HG03280 (cell line): ENCODE data around the gene DUSP2.
A peak's percentile ranks its signal among the peaks of the same experiment; 100 is the strongest.

Experiments
- ATAC-seq: cut with Tn5 transposase; IDR thresholded peaks from one replicate; pipeline ENCODE4 v1.9.1; 2021; ENCODE audit warnings: mild to moderate bottlenecking, moderate library complexity; ENCODE audit not compliant: unreplicated experiment

Gene DUSP2

GRCh38 chr2:96135171-96135570 lies 10.1 kb downstream of the DUSP2 start:
- no peak for ATAC-seq

- no peak for ATAC-seq
Measured at GRCh38 chr2:96134421-96134820, 10.8 kb downstream of the DUSP2 start.

DNA sequence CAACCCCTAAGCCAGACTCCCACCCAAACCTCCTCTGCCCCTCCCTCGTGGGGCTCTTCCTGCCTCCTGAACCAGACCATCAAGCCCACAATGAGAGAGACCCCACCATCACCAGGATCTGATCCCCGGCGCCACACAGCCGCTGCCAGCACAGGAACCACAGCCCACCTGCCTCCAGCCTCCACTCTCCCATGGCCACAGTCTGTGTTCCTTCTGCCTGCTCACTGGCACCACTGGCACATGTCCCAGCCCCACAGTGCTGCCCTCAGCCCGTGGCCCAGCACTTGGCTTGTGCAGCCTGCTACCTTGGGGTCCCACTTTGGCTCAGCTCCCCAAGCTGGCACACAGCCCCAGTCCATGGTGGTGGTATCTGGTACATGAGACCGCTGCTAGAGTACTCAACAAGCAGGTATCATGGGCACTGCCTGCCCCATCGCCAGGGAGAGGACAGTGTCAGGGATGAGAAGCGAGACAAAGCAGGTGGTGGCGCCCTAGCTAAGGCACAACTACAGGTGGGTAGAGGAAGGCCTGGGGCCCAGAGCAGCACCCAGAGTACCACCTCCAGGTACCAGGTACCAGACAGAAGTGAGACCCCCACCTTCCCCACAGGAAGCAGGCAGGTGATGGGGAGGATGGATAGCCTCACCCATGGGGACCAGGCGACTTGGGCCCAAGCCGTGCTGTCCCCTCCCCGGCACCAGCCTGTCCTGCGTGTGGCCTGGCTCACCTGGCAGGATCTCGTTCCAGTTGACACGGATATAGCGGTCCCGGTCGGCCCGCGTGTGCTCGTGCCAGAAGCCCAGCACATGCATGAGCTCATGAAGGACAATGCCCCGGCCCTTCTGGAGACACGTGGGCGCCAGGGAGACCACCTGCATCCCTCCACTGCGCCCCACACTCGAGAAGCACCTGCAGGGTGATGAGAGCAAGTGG lies 13.2 kb downstream of the DUSP2 start:
- no peak for ATAC-seq

DNA sequence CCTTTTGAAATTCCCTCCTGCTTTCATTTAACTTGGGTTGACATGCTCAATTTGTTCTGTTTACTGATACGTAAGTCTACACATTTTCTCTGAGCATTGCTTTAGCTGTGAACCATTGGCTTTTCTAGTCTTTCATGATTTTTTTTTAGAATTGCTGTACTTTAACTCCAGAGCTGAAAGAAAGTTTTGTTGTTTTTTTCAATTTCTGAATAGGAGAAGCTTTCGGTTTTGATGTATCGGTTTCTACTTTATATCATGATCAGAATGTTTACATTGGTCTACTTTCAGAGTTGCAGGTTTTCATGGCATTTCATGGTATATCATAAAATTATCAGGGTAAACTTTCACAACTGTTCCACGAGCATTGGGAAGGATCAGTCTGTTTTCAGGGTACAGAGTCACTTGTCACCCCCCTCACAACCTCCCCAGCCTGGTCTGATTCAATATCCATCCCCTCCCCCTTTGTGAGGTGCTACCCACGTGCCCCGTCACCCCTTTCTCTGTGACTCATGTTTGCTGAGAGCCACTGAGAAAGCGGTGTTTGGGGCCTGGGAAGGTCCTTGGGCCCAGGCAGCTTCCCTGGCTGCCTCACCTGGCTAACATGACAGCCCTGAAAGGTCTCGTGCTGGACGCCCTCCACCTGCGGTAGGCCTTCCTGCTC lies 14.0 kb downstream of the DUSP2 start:
- ATAC-seq, result no peak

DNA sequence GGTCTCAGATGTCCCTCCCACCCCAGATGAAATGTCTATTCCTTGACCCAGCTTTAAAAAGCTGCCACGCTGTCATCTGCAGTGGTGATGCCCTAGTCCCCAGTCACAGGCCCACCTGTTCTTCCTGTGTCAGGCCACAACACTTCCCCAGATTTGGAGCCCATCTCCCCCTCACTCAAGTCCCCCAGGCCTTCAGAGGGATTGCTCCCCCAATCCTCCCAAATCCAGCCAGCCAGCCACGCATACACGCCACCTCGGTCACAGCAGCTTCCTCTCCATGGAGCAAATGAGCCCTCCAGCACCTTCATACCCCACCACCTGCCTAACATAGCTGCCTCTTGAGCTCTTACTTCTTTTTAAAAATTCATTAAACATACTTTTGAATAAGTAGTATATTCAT lies 14.8 kb downstream of the DUSP2 start:
- no peak for ATAC-seq

GRCh38 chr2:96129528-96130120 lies 15.6 kb downstream of the DUSP2 start:
- no peak for ATAC-seq

DNA sequence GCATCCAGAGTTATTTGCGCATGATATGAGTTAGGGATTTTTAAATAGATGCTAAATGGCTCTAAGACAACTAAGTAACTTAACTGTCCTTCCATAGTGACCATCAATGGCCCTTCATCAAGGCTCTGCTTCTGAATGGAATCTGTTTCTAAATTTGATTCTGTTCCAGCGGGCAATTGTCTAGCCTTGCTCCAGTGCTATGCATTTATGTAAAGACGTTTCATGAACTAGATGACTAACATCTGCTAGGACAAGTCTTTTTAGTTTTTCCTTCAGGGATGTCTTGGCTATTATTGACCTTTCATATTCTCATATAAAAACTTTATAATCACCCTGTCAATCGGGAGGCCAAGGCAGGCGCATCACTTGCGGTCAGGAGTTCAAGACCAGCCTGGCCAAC lies 16.8 kb downstream of the DUSP2 start:
- ATAC-seq, result no peak

DNA sequence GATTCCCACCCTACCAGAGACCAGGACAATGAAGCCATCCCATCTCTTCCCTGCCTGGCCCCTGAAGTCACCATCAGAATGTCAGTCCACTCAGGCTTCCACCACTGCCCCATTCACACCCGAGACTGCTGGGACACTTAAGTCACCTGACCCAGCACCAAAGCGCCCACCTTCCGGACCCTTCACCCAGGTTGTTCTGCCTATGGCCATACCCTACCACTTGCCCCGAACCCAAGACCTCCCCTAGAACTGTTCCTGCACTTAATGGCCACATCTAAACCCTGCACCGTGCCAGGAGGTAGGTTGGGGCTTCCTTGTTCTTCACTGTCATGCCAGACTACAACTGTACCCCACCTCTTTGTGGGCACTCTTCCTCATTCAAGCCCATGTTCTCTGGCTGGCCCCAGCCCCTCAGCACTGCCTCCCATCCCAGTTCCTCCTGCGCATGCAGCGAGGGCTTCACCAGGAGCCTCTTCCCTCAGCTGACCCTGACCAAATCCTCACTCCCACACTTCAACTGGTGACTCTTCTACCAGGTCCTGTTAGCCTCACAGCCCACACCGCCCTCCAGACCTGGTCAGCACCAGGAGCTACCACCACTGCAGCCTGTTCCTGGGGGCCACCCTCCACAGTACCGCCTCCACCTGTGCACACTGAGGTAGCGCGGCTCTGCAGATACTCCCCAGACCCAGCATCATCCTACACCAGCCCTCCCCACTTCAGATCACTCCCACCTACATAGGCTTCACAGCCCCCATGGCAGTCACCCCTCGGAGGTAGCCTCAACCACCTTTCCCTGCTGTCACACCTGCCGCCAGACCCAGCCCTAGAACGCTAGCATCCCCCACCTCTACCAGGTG lies 20.6 kb downstream of the DUSP2 start:
- ATAC-seq, result no peak

- no peak for ATAC-seq
Measured at GRCh38 chr2:96123936-96124335, 21.3 kb downstream of the DUSP2 start.

DNA sequence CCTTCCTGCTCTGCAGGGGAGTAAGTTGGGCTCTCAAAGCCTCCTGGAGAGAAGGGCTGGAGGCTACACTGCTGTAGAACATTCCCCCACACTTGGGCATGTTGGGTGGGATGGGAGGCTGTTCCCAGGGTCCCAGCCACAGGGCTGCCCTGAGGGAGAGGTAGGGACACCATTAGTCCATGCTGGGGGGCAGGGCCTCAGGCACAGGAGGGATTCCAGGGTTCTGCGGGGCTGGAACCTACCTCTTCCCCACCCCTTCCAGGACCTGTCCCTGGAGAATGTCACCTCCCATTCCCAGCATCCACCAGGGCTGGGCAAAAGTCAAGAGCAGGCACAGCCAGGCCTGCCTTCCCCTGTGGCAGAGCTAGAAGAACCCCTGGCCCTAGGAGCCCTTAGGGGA lies 21.9 kb downstream of the DUSP2 start:
- ATAC-seq, result no peak

GRCh38 chr2:96122391-96122790 lies 22.8 kb downstream of the DUSP2 start:
- ATAC-seq, result no peak

DNA sequence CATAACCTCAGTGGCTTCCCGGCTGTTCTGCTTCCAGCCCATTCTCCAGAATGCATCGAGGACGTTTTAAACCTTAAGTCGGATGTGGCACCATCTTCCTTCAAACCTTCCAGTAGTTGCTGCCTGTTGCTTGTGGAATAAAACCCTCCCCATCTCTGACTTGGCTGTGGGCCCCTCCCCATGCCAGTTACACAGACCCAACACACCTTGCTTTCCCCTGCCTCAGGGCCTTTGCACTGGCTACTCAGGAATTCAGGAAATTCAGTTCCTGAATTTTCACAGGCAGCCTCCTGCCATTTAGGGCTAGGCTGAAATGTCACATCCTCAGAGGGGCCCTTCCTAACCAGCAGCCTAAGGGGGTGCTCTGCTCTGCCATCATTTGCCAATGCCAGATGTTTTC lies 23.8 kb downstream of the DUSP2 start:
- ATAC-seq, result no peak

DNA sequence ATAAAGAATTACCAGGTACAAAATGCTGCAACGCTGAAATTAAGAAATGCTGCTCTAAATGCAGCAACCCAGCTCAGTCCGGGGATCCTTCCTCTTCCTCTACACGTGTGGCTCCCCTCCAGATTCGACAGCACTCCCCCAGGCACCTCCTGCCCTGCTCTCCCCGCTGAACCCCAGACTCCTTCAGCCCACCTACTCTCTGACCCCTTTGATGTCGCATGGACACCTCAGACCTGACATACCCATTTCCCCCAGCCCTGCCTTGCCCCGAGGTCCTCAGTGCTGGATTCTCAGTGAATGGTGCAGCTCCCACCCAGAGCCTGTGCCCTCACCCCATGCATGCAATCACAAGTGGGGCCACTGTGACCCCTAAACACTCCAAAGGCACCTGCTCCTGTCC lies 24.2 kb downstream of the DUSP2 start:
- no peak for ATAC-seq

DNA sequence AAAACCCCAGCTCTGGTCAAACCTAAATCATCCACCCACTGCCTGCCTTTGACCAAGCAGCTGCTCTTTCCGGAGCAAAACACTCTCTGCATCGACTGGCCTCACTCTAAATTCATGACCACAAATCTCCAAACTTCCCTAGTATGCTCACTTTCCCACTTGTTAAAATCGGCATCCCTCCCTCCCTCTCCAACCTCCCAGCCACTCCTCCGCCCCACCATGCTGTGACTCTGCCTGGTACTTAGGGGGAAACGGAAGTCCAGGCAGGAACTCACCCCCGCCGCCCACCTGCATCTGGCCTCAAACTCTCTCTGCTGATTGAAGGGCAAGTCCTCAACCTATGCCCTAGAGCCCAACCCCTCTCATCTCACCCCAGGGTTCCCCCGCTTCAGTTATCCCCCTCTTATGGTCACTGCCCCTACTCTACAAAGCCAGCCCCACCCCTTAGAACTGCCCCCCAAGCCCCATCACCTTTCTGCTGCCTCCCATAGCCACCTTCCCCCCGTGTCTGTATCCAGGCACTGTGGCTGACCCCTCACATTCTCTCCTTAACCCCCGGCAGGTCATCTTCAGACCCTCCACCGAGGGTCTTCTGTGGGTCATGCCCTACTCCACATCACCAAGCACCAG lies 25.0 kb downstream of the DUSP2 start:
- ATAC-seq, result no peak

DNA sequence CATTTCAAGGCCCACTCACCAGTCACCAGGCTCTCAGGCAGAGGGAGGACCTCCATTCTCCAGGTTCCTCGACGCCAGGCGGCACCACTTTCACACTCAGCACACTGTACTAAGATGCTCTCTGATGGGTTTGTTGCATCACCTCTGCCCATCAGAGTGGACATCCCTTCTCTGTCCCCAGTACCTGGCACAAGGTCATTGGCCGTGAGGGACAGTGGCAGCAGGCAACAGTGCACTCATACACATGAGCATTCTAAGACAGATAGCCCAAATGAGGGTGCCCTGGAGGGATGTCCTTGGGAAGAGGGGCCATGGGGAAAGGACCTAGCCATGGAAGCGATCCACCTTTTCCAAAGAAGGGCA lies 25.9 kb downstream of the DUSP2 start:
- ATAC-seq, result no peak

GRCh38 chr2:96118698-96119388 lies 26.4 kb downstream of the DUSP2 start:
- no peak for ATAC-seq

DNA sequence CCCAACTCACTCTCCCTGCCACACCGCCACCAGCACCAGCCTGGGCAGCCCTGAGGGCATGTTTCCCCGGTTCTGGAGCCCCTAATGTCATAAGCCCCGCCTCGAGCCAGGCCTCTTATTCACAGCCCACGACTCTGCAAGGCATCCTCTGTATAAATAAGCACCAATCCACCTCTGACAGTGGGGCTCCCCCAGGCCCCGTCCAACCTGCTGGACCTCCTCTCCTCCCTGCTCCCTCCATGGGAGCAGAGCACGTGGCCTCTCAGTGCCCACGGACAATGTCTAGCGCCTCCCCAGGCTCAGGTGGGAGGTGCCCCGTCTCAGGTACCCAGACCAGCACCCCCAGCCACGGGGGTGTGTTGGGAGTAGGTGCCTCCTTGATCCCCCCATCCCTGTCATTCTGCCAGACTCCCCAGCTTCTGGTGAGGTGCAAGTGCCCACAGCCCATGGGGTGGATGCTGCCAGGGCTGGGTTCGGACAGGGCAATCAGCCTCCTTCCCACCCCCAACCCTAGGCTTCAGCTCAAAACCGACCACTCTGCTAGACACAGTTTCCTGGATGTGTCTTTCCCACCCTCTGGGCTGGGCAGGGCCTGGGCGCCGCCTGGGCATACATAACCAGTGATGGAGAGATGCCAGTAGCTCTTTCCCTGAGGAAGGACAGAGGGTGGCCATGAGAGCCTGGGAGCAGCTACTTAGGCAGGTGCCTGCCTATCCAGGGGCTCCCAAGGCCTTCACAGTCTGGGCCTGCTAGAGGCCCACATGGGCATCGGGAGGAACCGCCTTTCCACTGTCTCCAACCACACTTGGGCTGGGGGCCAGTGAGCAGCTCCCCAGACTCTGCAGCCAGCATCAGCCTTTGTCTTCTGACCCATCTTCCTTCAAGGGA lies 27.3 kb downstream of the DUSP2 start:
- ATAC-seq, result no peak

DNA sequence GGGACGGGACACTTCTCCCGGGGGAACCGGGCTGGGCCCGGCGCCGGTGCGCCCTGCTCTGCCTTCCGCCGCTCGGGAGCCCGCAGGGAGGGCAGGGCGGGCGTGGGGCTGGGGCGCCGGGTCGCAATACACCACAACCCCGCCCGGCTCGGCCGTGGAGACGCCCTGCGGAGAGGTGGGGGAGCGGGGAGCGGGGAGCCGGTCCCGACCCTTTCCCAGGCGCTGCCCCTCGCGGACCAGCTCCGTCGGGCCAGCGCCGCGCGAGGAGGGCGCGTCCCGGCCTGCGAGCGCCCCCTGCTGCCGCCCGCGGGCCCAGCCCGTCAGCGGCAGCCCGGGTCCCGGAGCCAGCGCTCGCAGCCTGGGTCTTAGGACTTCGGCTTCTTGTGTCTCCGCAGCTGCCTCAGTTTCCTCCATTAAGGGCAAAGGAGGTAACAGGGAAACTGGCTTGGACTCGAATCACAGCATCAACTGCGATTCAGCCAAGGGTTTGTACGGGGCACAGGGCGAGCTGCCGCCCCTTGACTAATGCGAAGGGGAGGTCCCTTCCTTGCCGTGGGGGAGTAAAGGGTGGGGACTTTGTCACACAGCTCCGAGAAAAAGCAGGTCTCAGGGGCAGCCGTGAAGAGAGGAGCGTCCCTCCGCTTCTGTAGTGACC lies 28.2 kb downstream of the DUSP2 start:
- peak; percentile 77 for ATAC-seq
